ENCODE results near the gene TNFRSF19.

Gene TNFRSF19

GRCh38 chr13:23608701-23609413 lies 38.6 kb downstream of the TNFRSF19 start:
- DNase-seq = no peak

- DNase-seq = peak; percentile 26
These were observed 39.2 kb downstream of the TNFRSF19 start for GRCh38 chr13:23609414-23609760.

GRCh38 chr13:23609874-23610576 lies 39.8 kb downstream of the TNFRSF19 start:
- no peak for DNase-seq

GRCh38 chr13:23610966-23611491 lies 40.8 kb downstream of the TNFRSF19 start:
- DNase-seq = no peak

GRCh38 chr13:23612182-23612581 lies 42.0 kb downstream of the TNFRSF19 start:
- no peak for DNase-seq

GRCh38 chr13:23612731-23613130 lies 42.5 kb downstream of the TNFRSF19 start:
- no peak for DNase-seq

GRCh38 chr13:23613596-23613995 lies 43.4 kb downstream of the TNFRSF19 start:
- DNase-seq = no peak

- DNase-seq = no peak
These were observed 45.3 kb downstream of the TNFRSF19 start for GRCh38 chr13:23615395-23616081.

- no peak for DNase-seq
These were observed 46.0 kb downstream of the TNFRSF19 start for GRCh38 chr13:23616228-23616627.

GRCh38 chr13:23617551-23618024 lies 47.4 kb downstream of the TNFRSF19 start:
- DNase-seq = no peak

GRCh38 chr13:23618341-23618740 lies 48.1 kb downstream of the TNFRSF19 start:
- DNase-seq = no peak

GRCh38 chr13:23619068-23619855 lies 49.0 kb downstream of the TNFRSF19 start:
- DNase-seq = no peak

GRCh38 chr13:23620211-23620610 lies 50.0 kb downstream of the TNFRSF19 start:
- DNase-seq = no peak

GRCh38 chr13:23620613-23621315 lies 50.6 kb downstream of the TNFRSF19 start:
- no peak for DNase-seq

GRCh38 chr13:23621316-23621645 lies 51.1 kb downstream of the TNFRSF19 start:
- DNase-seq = no peak

GRCh38 chr13:23622985-23623384 lies 52.8 kb downstream of the TNFRSF19 start:
- no peak for DNase-seq

GRCh38 chr13:23623394-23623793 lies 53.2 kb downstream of the TNFRSF19 start:
- no peak for DNase-seq

GRCh38 chr13:23626700-23627099 lies 56.5 kb downstream of the TNFRSF19 start:
- no peak for DNase-seq

GRCh38 chr13:23627410-23627809 lies 57.2 kb downstream of the TNFRSF19 start:
- DNase-seq = no peak

- DNase-seq = no peak
These were observed 58.0 kb downstream of the TNFRSF19 start for GRCh38 chr13:23628250-23628649.

- DNase-seq = no peak
These were observed 58.8 kb downstream of the TNFRSF19 start for GRCh38 chr13:23628765-23629565.
